ENCODE data around the gene CAND2.

Gene CAND2

DNA sequence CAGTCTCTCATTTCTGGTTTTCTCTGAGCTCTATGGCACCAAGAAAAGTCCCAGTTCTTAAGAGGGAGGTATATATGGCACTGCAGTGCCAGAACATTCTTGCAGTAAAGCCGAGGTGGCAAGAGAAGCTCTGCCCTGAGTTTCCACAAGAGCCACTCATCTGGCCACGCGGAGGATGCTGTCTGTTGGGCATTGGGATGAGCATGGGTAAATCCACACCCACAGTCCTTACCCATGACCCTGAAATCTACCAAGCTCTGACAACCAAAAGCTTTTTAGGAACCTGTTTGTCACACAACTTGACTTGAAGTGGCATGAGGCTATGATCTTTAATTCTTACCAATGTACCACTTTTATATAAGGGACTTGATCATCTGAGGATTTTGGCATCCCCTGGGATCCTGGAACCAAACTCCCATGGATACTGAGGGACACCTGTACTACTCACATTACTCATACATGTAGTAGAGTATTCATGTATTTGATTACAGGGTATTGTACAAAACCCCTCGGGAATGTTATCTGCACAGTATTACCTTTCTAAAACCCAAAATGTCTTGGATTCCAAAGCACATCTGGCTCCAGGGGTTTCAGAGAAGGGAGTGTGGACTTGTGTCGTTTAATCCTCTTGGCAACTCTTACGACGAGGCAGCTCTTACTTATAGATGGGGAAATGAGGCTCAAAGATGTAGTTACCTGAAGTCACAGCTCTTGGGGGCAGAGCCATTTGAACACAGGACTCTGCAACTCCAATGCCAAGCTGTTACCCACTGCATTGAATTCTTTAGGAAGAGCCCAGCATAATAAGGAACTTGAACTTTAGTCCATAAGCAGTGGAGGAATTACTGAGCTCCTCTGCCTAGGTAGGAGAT lies 36.1 kb downstream of the CAND2 start:
- peak overlapping the region; percentile 25; the same call in 1 of the 2 replicates for H3K27ac ChIP-seq
- TF ChIP-seq ZFX (IDR thresholded peaks at IDR 0.05; ENCODE audit: borderline replicate concordance) (no peak), CTCF (IDR thresholded peaks at IDR 0.05) (no peak)

GRCh38 chr3:12833222-12834161 lies 37.0 kb downstream of the CAND2 start:
- H3K27ac ChIP-seq: peak overlapping the region; percentile 25; the same call in 1 of the 2 replicates

GRCh38 chr3:12835052-12835665 lies 38.7 kb downstream of the CAND2 start:
- TF ChIP-seq CTCF (IDR thresholded peaks at IDR 0.05): no peak
- TF ChIP-seq ZFX (IDR thresholded peaks at IDR 0.05; ENCODE audit: borderline replicate concordance): no peak
- no peak overlapping the region for H3K27ac ChIP-seq

More at GRCh38 chr3:12833222-12834161, 37.0 kb downstream of the CAND2 start:
- no peak for TF ChIP-seq ZFX (IDR thresholded peaks at IDR 0.05; ENCODE audit: borderline replicate concordance)
- no peak for TF ChIP-seq CTCF (IDR thresholded peaks at IDR 0.05)

- no peak for TF ChIP-seq ZFX (IDR thresholded peaks at IDR 0.05; ENCODE audit: borderline replicate concordance)
- TF ChIP-seq CTCF (IDR thresholded peaks at IDR 0.05): no peak
- peak overlapping the region; percentile 3; the same call in 1 of the 2 replicates for H3K27ac ChIP-seq
Observed at GRCh38 chr3:12837295-12837986, 41.0 kb downstream of the CAND2 start.

DNA sequence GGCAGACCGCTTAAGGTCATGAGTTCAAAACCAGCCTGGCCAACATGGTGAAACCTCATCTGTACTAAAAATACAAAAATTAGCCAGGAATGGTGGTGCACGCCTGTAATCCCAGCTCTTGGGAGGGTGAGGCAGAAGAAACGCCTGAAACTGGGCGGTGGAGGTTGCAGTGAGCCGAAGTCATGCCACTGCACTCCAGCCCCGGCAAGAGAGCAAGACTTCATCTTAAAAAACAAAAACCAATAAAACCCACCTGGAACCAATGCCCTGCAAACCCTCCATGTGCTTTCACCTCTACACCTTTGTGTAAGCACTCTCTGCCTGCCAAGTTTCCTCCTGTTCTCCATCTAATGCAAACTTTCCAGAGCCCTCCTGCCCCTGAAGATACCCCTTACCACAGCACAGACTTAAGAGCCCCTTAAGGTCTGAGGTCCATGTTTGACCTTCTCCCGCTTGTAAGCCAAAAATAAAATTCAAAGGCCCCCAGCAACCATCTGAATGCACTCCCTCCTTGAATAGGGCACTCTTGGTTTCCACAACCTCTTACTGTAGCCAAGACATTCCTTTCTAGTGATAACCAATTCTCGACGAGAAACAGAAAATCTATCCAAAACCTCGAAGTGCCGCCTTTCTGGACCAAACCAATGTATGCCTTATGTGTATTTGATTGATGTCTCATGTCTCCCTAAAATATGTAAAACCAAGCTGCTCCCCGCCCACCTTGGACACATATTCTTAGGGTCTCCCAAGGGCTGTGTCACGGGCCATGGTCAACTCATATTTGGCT lies 41.9 kb downstream of the CAND2 start:
- peak overlapping the region; percentile 3; the same call in 1 of the 2 replicates for H3K27ac ChIP-seq
- TF ChIP-seq CTCF (IDR thresholded peaks at IDR 0.05) (no peak), ZFX (IDR thresholded peaks at IDR 0.05; ENCODE audit: borderline replicate concordance) (no peak)
